GM04503 (cell line): ENCODE results near the gene CDH5.

Experiments
- DNase-seq: peaks from one replicate; pipeline ENCODE4 v3.0.0-alpha.2; 2012; ENCODE audit warnings: low read depth

The CDH5 gene

GRCh38 chr16:66353055-66353454 lies 13.4 kb upstream of the CDH5 start:
- no peak for DNase-seq

- no peak for DNase-seq
Measured at GRCh38 chr16:66354034-66354909, 12.2 kb upstream of the CDH5 start.

- no peak for DNase-seq
Measured at GRCh38 chr16:66355526-66355925, 11.0 kb upstream of the CDH5 start.

GRCh38 chr16:66357523-66357928 lies 9.0 kb upstream of the CDH5 start:
- peak; percentile 42 for DNase-seq

- DNase-seq: no peak
Measured at GRCh38 chr16:66358231-66358630, 8.3 kb upstream of the CDH5 start.

- DNase-seq: no peak
Measured at GRCh38 chr16:66359012-66359411, 7.5 kb upstream of the CDH5 start.

- DNase-seq: no peak
Measured at GRCh38 chr16:66359811-66360608, 6.5 kb upstream of the CDH5 start.

- DNase-seq: no peak
Measured at GRCh38 chr16:66360624-66361324, 5.7 kb upstream of the CDH5 start.

- DNase-seq: no peak
Measured at GRCh38 chr16:66361604-66362135, 4.8 kb upstream of the CDH5 start.

GRCh38 chr16:66363211-66363777 lies 3.2 kb upstream of the CDH5 start:
- DNase-seq: no peak

- DNase-seq: no peak
Measured at GRCh38 chr16:66364117-66364958, 2.2 kb upstream of the CDH5 start.

GRCh38 chr16:66364959-66365306 lies 1.6 kb upstream of the CDH5 start:
- DNase-seq: no peak

GRCh38 chr16:66365651-66366050 lies 840 bp upstream of the CDH5 start:
- DNase-seq: no peak

GRCh38 chr16:66367968-66368891 lies 1.7 kb downstream of the CDH5 start:
- DNase-seq: no peak

GRCh38 chr16:66369055-66369592 lies 2.6 kb downstream of the CDH5 start:
- no peak for DNase-seq

GRCh38 chr16:66370786-66371684 lies 4.5 kb downstream of the CDH5 start:
- no peak for DNase-seq

GRCh38 chr16:66372078-66372897 lies 5.8 kb downstream of the CDH5 start:
- DNase-seq: no peak

- DNase-seq: no peak
Measured at GRCh38 chr16:66372898-66373155, 6.3 kb downstream of the CDH5 start.
